Stimulated activated CD4-positive, alpha-beta T cell treated with anti-CD3 and anti-CD28 coated beads, Interleukin-1b, Interleukin-23, amount 100 ng/mL, for 24 hours (primary cell): ENCODE data around the gene BYSL.

Source experiments
- DNase-seq, 4 experiments: peaks; one replicate each; pipeline ENCODE4 v3.0.0-alpha.2; 2020; ENCODE audit warnings: low read depth in 4 of 4, low spot score in 1 of 4

BYSL gene

GRCh38 chr6:41974281-41974825 lies 53.1 kb downstream of the BYSL start:
- DNase-seq = no peak

- DNase-seq = no peak
Observed at GRCh38 chr6:41975276-41975675, 54.0 kb downstream of the BYSL start.

GRCh38 chr6:41976794-41977484 lies 55.6 kb downstream of the BYSL start:
- peak in 2 of 4 experiments; percentile 21 to 39 for DNase-seq
